ENCODE measurements around the gene NISCH. TPM values are rescaled to one million over a fixed set of nuclear protein-coding genes. Genes with fewer than 3 reads are reported as not detected.
"Not testable (repeated sequence)": the region's sequence is repeated elsewhere in the genome, so short reads cannot be mapped to it uniquely, and the experiment has no call there.

Gene NISCH
- total RNA-seq, 3 donors from 2014 or later = 67.7 to 119 (median 108) TPM

GRCh38 chr3:52523386-52524257 is 68.2 kb downstream of the NISCH start:
- TF ChIP-seq CTCF (IDR thresholded peaks at IDR 0.05) (no peak), POLR2AphosphoS5 (IDR thresholded peaks at IDR 0.05) (no peak), POLR2A (IDR thresholded peaks at IDR 0.05) (no peak)
- no peak overlapping the region for H3K4me3 ChIP-seq
- H3K9me3 ChIP-seq = no peaks in the 10 kb centered on the region
- peak overlapping the region; percentile 29 to 75 for H3K27ac ChIP-seq
- no peaks in the 10 kb centered on the region for H3K36me3 ChIP-seq
- no peak for DNase-seq (ENCODE audit: low spot score in 2 of 2)
- H3K27me3 ChIP-seq = no peaks in the 10 kb centered on the region
- intact Hi-C loops (cut with DNase I; ENCODE audit: low total_unique reads) = no loop called here
- H3K4me1 ChIP-seq = peaks cover 3 to 12% of the 10 kb centered on the region in 2 donors

- no peaks in the 10 kb centered on the region for H3K9me3 ChIP-seq
- peaks cover 3 to 12% of the 10 kb centered on the region in 2 donors for H3K4me1 ChIP-seq
- H3K36me3 ChIP-seq = no peaks in the 10 kb centered on the region
- no peak overlapping the region for H3K4me3 ChIP-seq
- TF ChIP-seq POLR2A (IDR thresholded peaks at IDR 0.05) = no peak
- no peak for TF ChIP-seq POLR2AphosphoS5 (IDR thresholded peaks at IDR 0.05)
- no peak for TF ChIP-seq CTCF (IDR thresholded peaks at IDR 0.05)
- intact Hi-C loops (cut with DNase I; ENCODE audit: low total_unique reads) = no loop called here
- no peaks in the 10 kb centered on the region for H3K27me3 ChIP-seq
- no peak for DNase-seq (ENCODE audit: low spot score in 2 of 2)
- H3K27ac ChIP-seq = peak overlapping the region; percentile 75 to 79
Observed at GRCh38 chr3:52524258-52524751, 68.9 kb downstream of the NISCH start.

GRCh38 chr3:52524752-52525679 is 69.6 kb downstream of the NISCH start:
- no peak for TF ChIP-seq CTCF (IDR thresholded peaks at IDR 0.05)
- TF ChIP-seq POLR2AphosphoS5 (IDR thresholded peaks at IDR 0.05) = no peak
- no peak for TF ChIP-seq POLR2A (IDR thresholded peaks at IDR 0.05)
- peak; percentile 60 to 62 for DNase-seq (ENCODE audit: low spot score in 2 of 2)
- Histone ChIP-seq H3K27ac (peak overlapping the region; percentile 75 to 79), H3K4me1 (peaks cover 3 to 12% of the 10 kb centered on the region in 2 donors), H3K9me3 (no peaks in the 10 kb centered on the region), H3K4me3 (peak overlapping the region in 2 of 3 donors; percentile 39 to 58), H3K27me3 (no peaks in the 10 kb centered on the region), H3K36me3 (no peaks in the 10 kb centered on the region)
- intact Hi-C loops (cut with DNase I; ENCODE audit: low total_unique reads) = no loop called here

GRCh38 chr3:52525680-52526561 is 70.5 kb downstream of the NISCH start:
- H3K4me3 ChIP-seq = no peak overlapping the region
- DNase-seq (ENCODE audit: low spot score in 2 of 2) = no peak
- no peak for TF ChIP-seq POLR2AphosphoS5 (IDR thresholded peaks at IDR 0.05)
- no peak for TF ChIP-seq POLR2A (IDR thresholded peaks at IDR 0.05)
- TF ChIP-seq CTCF (IDR thresholded peaks at IDR 0.05) = no peak
- H3K36me3 ChIP-seq = no peaks in the 10 kb centered on the region
- no peaks in the 10 kb centered on the region for H3K9me3 ChIP-seq
- peaks cover 3 to 12% of the 10 kb centered on the region in 2 donors for H3K4me1 ChIP-seq
- peak overlapping the region; percentile 75 to 79 for H3K27ac ChIP-seq
- no peaks in the 10 kb centered on the region for H3K27me3 ChIP-seq
- intact Hi-C loops (cut with DNase I; ENCODE audit: low total_unique reads) = no loop called here

- peak in 1 of 2 donors; percentile 25 for DNase-seq (ENCODE audit: low spot score in 2 of 2)
- H3K4me3 ChIP-seq; H3K36me3 ChIP-seq; H3K9me3 ChIP-seq; H3K27me3 ChIP-seq; intact Hi-C loops (cut with DNase I; ENCODE audit: low total_unique reads): not testable (repeated sequence)
- peak overlapping the region; percentile 75 to 79 for H3K27ac ChIP-seq
- peaks cover 3 to 12% of the 10 kb centered on the region in 2 donors for H3K4me1 ChIP-seq
Observed at GRCh38 chr3:52526671-52527038, 71.3 kb downstream of the NISCH start.

Measured in breast epithelium (tissue), 4 donors.